Measurements from ENCODE around the gene ARHGAP9.

ARHGAP9 gene

GRCh38 chr12:57461276-57461916 is 18.3 kb downstream of the ARHGAP9 start:
- peak overlapping the region; percentile 94 for H3K27ac ChIP-seq (ENCODE audit: low read depth, low read length)
- H3K9me3 ChIP-seq (ENCODE audit: control insufficient read depth, insufficient read depth, low read length), result no peaks in the 10 kb centered on the region
- H3K9ac ChIP-seq (ENCODE audit: low read depth, low read length), result peak overlapping the region; percentile 82
- peaks cover 14% of the 10 kb centered on the region for H3K4me1 ChIP-seq (ENCODE audit: control insufficient read depth, insufficient read depth, low read length)
- no peaks in the 10 kb centered on the region for H3K27me3 ChIP-seq (ENCODE audit: control insufficient read depth, insufficient read depth, low read length)
- peaks cover 13% of the 10 kb centered on the region; the same call in 1 of the 2 replicates for H3K36me3 ChIP-seq (ENCODE audit: control insufficient read depth, insufficient read depth, low read length)
- H3K4me3 ChIP-seq (ENCODE audit: low read depth, low read length), result peak overlapping the region; percentile 87

- peak overlapping the region; percentile 82 for H3K9ac ChIP-seq (ENCODE audit: low read depth, low read length)
- H3K36me3 ChIP-seq (ENCODE audit: control insufficient read depth, insufficient read depth, low read length), result peaks cover 8% of the 10 kb centered on the region; the same call in 1 of the 2 replicates
- H3K27ac ChIP-seq (ENCODE audit: low read depth, low read length), result peak overlapping the region; percentile 94
- no peaks in the 10 kb centered on the region for H3K9me3 ChIP-seq (ENCODE audit: control insufficient read depth, insufficient read depth, low read length)
- peak overlapping the region; percentile 87 for H3K4me3 ChIP-seq (ENCODE audit: low read depth, low read length)
- peaks cover 17% of the 10 kb centered on the region for H3K4me1 ChIP-seq (ENCODE audit: control insufficient read depth, insufficient read depth, low read length)
- no peaks in the 10 kb centered on the region for H3K27me3 ChIP-seq (ENCODE audit: control insufficient read depth, insufficient read depth, low read length)
Observed at GRCh38 chr12:57460841-57461275, 18.8 kb downstream of the ARHGAP9 start.

- Histone ChIP-seq H3K36me3 (ENCODE audit: control insufficient read depth, insufficient read depth, low read length) (peaks cover 4% of the 10 kb centered on the region; the same call in 1 of the 2 replicates), H3K9me3 (ENCODE audit: control insufficient read depth, insufficient read depth, low read length) (no peaks in the 10 kb centered on the region), H3K27ac (ENCODE audit: low read depth, low read length) (peak overlapping the region; percentile 94), H3K4me1 (ENCODE audit: control insufficient read depth, insufficient read depth, low read length) (peaks cover 22% of the 10 kb centered on the region), H3K4me3 (ENCODE audit: low read depth, low read length) (peak overlapping the region; percentile 87), H3K9ac (ENCODE audit: low read depth, low read length) (peak overlapping the region; percentile 22; the same call in 1 of the 2 replicates), H3K27me3 (ENCODE audit: control insufficient read depth, insufficient read depth, low read length) (no peaks in the 10 kb centered on the region)
Observed at GRCh38 chr12:57460468-57460784, 19.2 kb downstream of the ARHGAP9 start.

- Histone ChIP-seq H3K4me3 (ENCODE audit: low read depth, low read length) (peak within 1 kb of the TSS; percentile 87), H3K4me1 (ENCODE audit: control insufficient read depth, insufficient read depth, low read length) (peaks cover 25% of the 10 kb centered on the region), H3K27me3 (ENCODE audit: control insufficient read depth, insufficient read depth, low read length) (no peaks in the 10 kb centered on the region)
Observed at GRCh38 chr12:57459750-57460467, 19.8 kb downstream of the ARHGAP9 start, which contains the start of gene GLI1. Gene GLI1, plus strand, starts transcription at chr12:57459785. Its CDS starts 3,907 bp downstream, at chr12:57463692.

GRCh38 chr12:57459055-57459749 is 20.5 kb downstream of the ARHGAP9 start:
- H3K27ac ChIP-seq (ENCODE audit: low read depth, low read length), result peak overlapping the region; percentile 74
- peaks cover 31% of the 10 kb centered on the region for H3K4me1 ChIP-seq (ENCODE audit: control insufficient read depth, insufficient read depth, low read length)
- peak overlapping the region; percentile 86 for H3K4me3 ChIP-seq (ENCODE audit: low read depth, low read length)
- H3K9ac ChIP-seq (ENCODE audit: low read depth, low read length), result peak overlapping the region; percentile 45
- H3K27me3 ChIP-seq (ENCODE audit: control insufficient read depth, insufficient read depth, low read length), result no peaks in the 10 kb centered on the region
- no peaks in the 10 kb centered on the region for H3K9me3 ChIP-seq (ENCODE audit: control insufficient read depth, insufficient read depth, low read length)
- H3K36me3 ChIP-seq (ENCODE audit: control insufficient read depth, insufficient read depth, low read length), result no peaks in the 10 kb centered on the region

More at GRCh38 chr12:57459750-57460467, 19.8 kb downstream of the ARHGAP9 start, which contains the start of gene GLI1:
- peak within 1 kb of the TSS; percentile 45 for H3K9ac ChIP-seq (ENCODE audit: low read depth, low read length)
- H3K36me3 ChIP-seq (ENCODE audit: control insufficient read depth, insufficient read depth, low read length), result peaks cover 4% of the 10 kb centered on the region; the same call in 1 of the 2 replicates
- no peaks in the 10 kb centered on the region for H3K9me3 ChIP-seq (ENCODE audit: control insufficient read depth, insufficient read depth, low read length)
- peak within 1 kb of the TSS; percentile 94 for H3K27ac ChIP-seq (ENCODE audit: low read depth, low read length)

- Histone ChIP-seq H3K9ac (ENCODE audit: low read depth, low read length) (peak overlapping the region; percentile 11; the same call in 1 of the 2 replicates), H3K4me1 (ENCODE audit: control insufficient read depth, insufficient read depth, low read length) (peaks cover 31% of the 10 kb centered on the region), H3K27me3 (ENCODE audit: control insufficient read depth, insufficient read depth, low read length) (no peaks in the 10 kb centered on the region), H3K36me3 (ENCODE audit: control insufficient read depth, insufficient read depth, low read length) (no peaks in the 10 kb centered on the region), H3K4me3 (ENCODE audit: low read depth, low read length) (peak overlapping the region; percentile 86), H3K27ac (ENCODE audit: low read depth, low read length) (peak overlapping the region; percentile 72), H3K9me3 (ENCODE audit: control insufficient read depth, insufficient read depth, low read length) (no peaks in the 10 kb centered on the region)
Observed at GRCh38 chr12:57458665-57459054, 21.0 kb downstream of the ARHGAP9 start.

GRCh38 chr12:57456737-57457490 is 22.8 kb downstream of the ARHGAP9 start:
- H3K27me3 ChIP-seq (ENCODE audit: control insufficient read depth, insufficient read depth, low read length), result no peaks in the 10 kb centered on the region
- H3K9ac ChIP-seq (ENCODE audit: low read depth, low read length), result no peak overlapping the region
- no peaks in the 10 kb centered on the region for H3K36me3 ChIP-seq (ENCODE audit: control insufficient read depth, insufficient read depth, low read length)
- H3K9me3 ChIP-seq (ENCODE audit: control insufficient read depth, insufficient read depth, low read length), result no peaks in the 10 kb centered on the region
- peaks cover 36% of the 10 kb centered on the region for H3K4me1 ChIP-seq (ENCODE audit: control insufficient read depth, insufficient read depth, low read length)
- no peak overlapping the region for H3K4me3 ChIP-seq (ENCODE audit: low read depth, low read length)
- no peak overlapping the region for H3K27ac ChIP-seq (ENCODE audit: low read depth, low read length)

GRCh38 chr12:57456145-57456700 is 23.4 kb downstream of the ARHGAP9 start:
- Histone ChIP-seq H3K9me3 (ENCODE audit: control insufficient read depth, insufficient read depth, low read length) (no peaks in the 10 kb centered on the region), H3K4me3 (ENCODE audit: low read depth, low read length) (peak overlapping the region; percentile 47), H3K27me3 (ENCODE audit: control insufficient read depth, insufficient read depth, low read length) (no peaks in the 10 kb centered on the region), H3K36me3 (ENCODE audit: control insufficient read depth, insufficient read depth, low read length) (no peaks in the 10 kb centered on the region), H3K27ac (ENCODE audit: low read depth, low read length) (no peak overlapping the region), H3K9ac (ENCODE audit: low read depth, low read length) (no peak overlapping the region), H3K4me1 (ENCODE audit: control insufficient read depth, insufficient read depth, low read length) (peaks cover 39% of the 10 kb centered on the region)

GRCh38 chr12:57455374-57456144 is 24.1 kb downstream of the ARHGAP9 start:
- peak overlapping the region; percentile 47 for H3K4me3 ChIP-seq (ENCODE audit: low read depth, low read length)
- H3K36me3 ChIP-seq (ENCODE audit: control insufficient read depth, insufficient read depth, low read length), result no peaks in the 10 kb centered on the region
- no peaks in the 10 kb centered on the region for H3K27me3 ChIP-seq (ENCODE audit: control insufficient read depth, insufficient read depth, low read length)
- no peaks in the 10 kb centered on the region for H3K9me3 ChIP-seq (ENCODE audit: control insufficient read depth, insufficient read depth, low read length)
- H3K27ac ChIP-seq (ENCODE audit: low read depth, low read length), result no peak overlapping the region
- 0 out of 2 replicates have a peak overlapping the region, but pooled peaks have one; percentile 5 for H3K9ac ChIP-seq (ENCODE audit: low read depth, low read length)
- H3K4me1 ChIP-seq (ENCODE audit: control insufficient read depth, insufficient read depth, low read length), result peaks cover 39% of the 10 kb centered on the region

Data from HUES48 (cell line).